Neural cell (in vitro differentiated cells): Measurements from ENCODE around the gene CAPN10. TPM values are rescaled to one million over a fixed set of nuclear protein-coding genes. Genes with fewer than 3 reads are reported as not detected.

Source experiments
- H2AFZ ChIP-seq: fragments of 200-600, 300-800 bp; sonication (generic), shearing (Covaris generic); 2 replicates; pipeline ENCODE4 v1.6.0; 2014; ENCODE audit warnings: low read depth, mild to moderate bottlenecking, antibody characterized with exemption, low read length, moderate library complexity
- H3F3A ChIP-seq: fragments of 200-600 bp; shearing (Covaris generic); 2 replicates; pipeline ENCODE4 v1.6.1; 2016; ENCODE audit warnings: mild to moderate bottlenecking, moderate library complexity, mixed read lengths, antibody characterized with exemption, low read length; ENCODE audit not compliant: insufficient read depth, poor library complexity, severe bottlenecking
- H3K27ac ChIP-seq: fragments of 200-600, 300-800 bp; sonication (generic), shearing (Covaris generic); 2 replicates; pipeline ENCODE4 v1.5.1; 2014; ENCODE audit warnings: mild to moderate bottlenecking, low read length, moderate library complexity
- H3K27me3 ChIP-seq: fragments of 300-800, 200-600 bp; sonication (generic), shearing (Covaris generic); 2 replicates; pipeline ENCODE4 v1.6.0; 2014; ENCODE audit warnings: mild to moderate bottlenecking, low read depth, low read length, moderate library complexity; ENCODE audit not compliant: insufficient read depth
- H3K36me3 ChIP-seq: fragments of 300-800, 200-600 bp; sonication (generic), shearing (Covaris generic); 2 replicates; pipeline ENCODE4 v1.5.1; 2014; ENCODE audit warnings: mild to moderate bottlenecking, antibody characterized with exemption, low read length, moderate library complexity; ENCODE audit not compliant: insufficient read depth
- H3K4me2 ChIP-seq: fragments of 300-800, 200-600 bp; sonication (generic), shearing (Covaris generic); 2 replicates; pipeline ENCODE4 v1.6.0; 2014; ENCODE audit warnings: mild to moderate bottlenecking, low read length
- H3K4me3 ChIP-seq: fragments of 300-800, 200-600 bp; sonication (generic), shearing (Covaris generic); 2 replicates; pipeline ENCODE4 v1.5.1; 2014; ENCODE audit warnings: mild to moderate bottlenecking, low read length, moderate library complexity
- H3K79me2 ChIP-seq: fragments of 200-600 bp; shearing (Covaris generic); replicated peaks from 2 replicates; pipeline ENCODE4 v1.6.0; 2014; ENCODE audit warnings: mild to moderate bottlenecking, low read length, moderate library complexity; ENCODE audit not compliant: insufficient read depth
- H3K9ac ChIP-seq: fragments of 300-800, 200-600 bp; sonication (generic), shearing (Covaris generic); 2 replicates; pipeline ENCODE4 v1.6.1; 2016; ENCODE audit warnings: mild to moderate bottlenecking, low read length, mixed read lengths
- H3K9me2 ChIP-seq: fragments of 200-600 bp; shearing (Covaris generic); 2 replicates; pipeline ENCODE4 v1.6.1; 2016; ENCODE audit warnings: mild to moderate bottlenecking, low read length, mixed read lengths; ENCODE audit not compliant: insufficient read depth
- H3K9me3 ChIP-seq: fragments of 200-600, 300-800 bp; sonication (generic), shearing (Covaris generic); 2 replicates; pipeline ENCODE4 v1.6.1; 2016; ENCODE audit warnings: mild to moderate bottlenecking, mixed run types, low read length, moderate library complexity, mixed read lengths
- H4K20me1 ChIP-seq: fragments of 200-600 bp; shearing (Covaris generic); 2 replicates; pipeline ENCODE4 v1.6.1; 2016; ENCODE audit warnings: mild to moderate bottlenecking, mixed run types; ENCODE audit not compliant: insufficient read depth
- CTCF ChIP-seq: fragments of 450-650 bp; IDR thresholded peaks from 2 replicates; pipeline ENCODE4 v1.5.1; 2014; ENCODE audit warnings: antibody characterized with exemption, mild to moderate bottlenecking, moderate library complexity; ENCODE audit not compliant: poor library complexity, severe bottlenecking
- EP300 ChIP-seq: fragments of 450-650 bp; conservative IDR thresholded peaks from 2 replicates; pipeline ENCODE4 v1.6.1; 2014; ENCODE audit warnings: antibody characterized with exemption, mild to moderate bottlenecking, moderate library complexity; ENCODE audit not compliant: poor library complexity, severe bottlenecking
- EZH2 ChIP-seq: fragments of 200-600, 300-800 bp; shearing (Covaris generic), sonication (generic); IDR thresholded peaks from 2 replicates; pipeline ENCODE4 v1.6.1; 2014; ENCODE audit warnings: antibody characterized with exemption, low read length, borderline replicate concordance, mild to moderate bottlenecking; ENCODE audit not compliant: insufficient read depth, poor library complexity, severe bottlenecking
- MXI1 ChIP-seq: fragments of 450-650 bp; conservative IDR thresholded peaks from 2 replicates; pipeline ENCODE4 v1.6.1; 2014; ENCODE audit warnings: antibody characterized with exemption, mild to moderate bottlenecking; ENCODE audit not compliant: poor library complexity, severe bottlenecking
- POLR2AphosphoS5 ChIP-seq: IDR thresholded peaks from 2 replicates; pipeline ENCODE4 v1.6.1; 2012
- RAD21 ChIP-seq: fragments of 450-650 bp; conservative IDR thresholded peaks from 2 replicates; pipeline ENCODE4 v1.6.1; 2014; ENCODE audit warnings: antibody characterized with exemption, mild to moderate bottlenecking, moderate library complexity
- REST ChIP-seq: IDR thresholded peaks from 2 replicates; pipeline ENCODE4 v1.6.1; 2012; ENCODE audit warnings: borderline replicate concordance
- SMC3 ChIP-seq: fragments of 450-650 bp; conservative IDR thresholded peaks from 2 replicates; pipeline ENCODE4 v1.6.1; 2014; ENCODE audit warnings: antibody characterized with exemption, mild to moderate bottlenecking, moderate library complexity; ENCODE audit not compliant: poor library complexity
- TAF1 ChIP-seq: IDR thresholded peaks from 2 replicates; pipeline ENCODE4 v1.6.1; 2012; ENCODE audit warnings: low read depth
- polyA plus RNA-seq: library from polyadenylated mRNA; depleted of rRNA; stranded (reverse); fragments of >200 nt; gene quantifications from 2 replicates; pipeline ENCODE4 v1.2.3, GENCODE V29; 2014

CAPN10 gene
- polyA plus RNA-seq, 1 donor from 2014 or later: 120 TPM

GRCh38 chr2:240643093-240643810 is 56.7 kb downstream of the CAPN10 start:
- no peak for TF ChIP-seq EP300
- no peak for TF ChIP-seq MXI1
- Histone ChIP-seq H3K4me2 (no peak overlapping the region), H3K79me2 (no peaks in the 10 kb centered on the region), H3K4me3 (no peak overlapping the region), H3K9ac (no peak overlapping the region), H3K9me3 (no peaks in the 10 kb centered on the region), H3F3A (no peaks in the 10 kb centered on the region), H4K20me1 (no peaks in the 10 kb centered on the region), H3K27ac (no peak overlapping the region), H3K27me3 (peaks cover 2% of the 10 kb centered on the region), H3K36me3 (no peaks in the 10 kb centered on the region), H2AFZ (no peak overlapping the region), H3K9me2 (no peaks in the 10 kb centered on the region)

- Histone ChIP-seq H3K9me2 (no peaks in the 10 kb centered on the region), H3K4me3 (no peak overlapping the region), H2AFZ (no peak overlapping the region), H3K27ac (no peak overlapping the region), H3K4me2 (no peak overlapping the region), H3K27me3 (peaks cover 2% of the 10 kb centered on the region), H3K9me3 (no peaks in the 10 kb centered on the region), H3K79me2 (no peaks in the 10 kb centered on the region), H4K20me1 (no peaks in the 10 kb centered on the region), H3K36me3 (no peaks in the 10 kb centered on the region), H3F3A (no peaks in the 10 kb centered on the region), H3K9ac (no peak overlapping the region)
- no peak for TF ChIP-seq RAD21
These were observed 57.2 kb downstream of the CAPN10 start for GRCh38 chr2:240643811-240644150.

- Histone ChIP-seq H3K9me2 (no peaks in the 10 kb centered on the region), H3K36me3 (no peaks in the 10 kb centered on the region), H3F3A (no peaks in the 10 kb centered on the region), H3K79me2 (no peaks in the 10 kb centered on the region), H2AFZ (no peak overlapping the region), H3K9ac (no peak overlapping the region), H4K20me1 (no peaks in the 10 kb centered on the region), H3K9me3 (no peaks in the 10 kb centered on the region), H3K27me3 (no peaks in the 10 kb centered on the region), H3K27ac (no peak overlapping the region), H3K4me2 (no peak overlapping the region), H3K4me3 (no peak overlapping the region)
- TF ChIP-seq RAD21 (no peak), MXI1 (no peak), REST (no peak), EZH2 (no peak), EP300 (no peak), CTCF (no peak), POLR2AphosphoS5 (no peak), TAF1 (no peak), SMC3 (no peak)
These were observed 57.7 kb downstream of the CAPN10 start for GRCh38 chr2:240644171-240644651.
